Tibial nerve (tissue), 3 donors: ENCODE data around the gene HLA-DOA.
A peak's percentile ranks its signal among the peaks of the same experiment; 100 is the strongest.

ENCODE experiments used
- CTCF ChIP-seq, 5 experiments: fragments of 200-600 bp in 3 of 5; fragments of 450-650 bp in 2 of 5; sonication (generic) in 3 of 5; IDR thresholded peaks; one replicate each; pipeline ENCODE4 v1.5.1; 2016 to 2019; ENCODE audit warnings: antibody characterized with exemption in 5 of 5, mild to moderate bottlenecking in 3 of 5, moderate library complexity in 2 of 5
- POLR2A ChIP-seq, 2 donors: fragments of 450-650 bp; IDR thresholded peaks; one replicate each; pipeline ENCODE4 v1.6.1; 2017; ENCODE audit warnings: antibody characterized with exemption in 2 of 2, mild to moderate bottlenecking in 2 of 2, moderate library complexity in 2 of 2

GRCh38 chr6:32971581-32972352, 37.6 kb downstream of the HLA-DOA start:
- peak in 2 of 5 experiments; percentile 15 to 44 for TF ChIP-seq CTCF (IDR thresholded peaks at IDR 0.05)
- peak; percentile 96 to 99 for TF ChIP-seq POLR2A (IDR thresholded peaks at IDR 0.05)
